ENCODE data around the gene TUT4. TPM values are rescaled to one million over a fixed set of nuclear protein-coding genes. Genes with fewer than 3 reads are reported as not detected.

Gene TUT4
- total RNA-seq, 1 experiment from 2014 or later, result 15.5 TPM

DNA sequence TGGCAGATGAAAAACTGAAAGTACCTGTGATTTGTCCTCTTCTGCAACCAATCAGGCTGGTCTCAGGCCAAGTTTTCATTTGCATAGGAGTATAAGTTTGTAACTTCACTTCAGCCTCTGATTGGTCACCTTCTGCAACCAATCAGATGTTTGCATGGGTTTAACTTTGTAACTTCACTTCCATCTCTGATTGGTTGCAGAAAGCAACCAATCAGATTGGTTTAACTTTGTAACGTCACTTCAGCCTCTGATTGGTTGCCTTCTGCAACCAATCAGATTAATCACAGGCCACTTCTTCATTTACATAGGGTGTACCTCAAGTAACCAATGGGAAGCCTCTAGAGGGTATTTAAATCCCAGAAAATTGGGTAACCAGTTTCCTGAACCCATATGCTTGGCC, 18.9 kb upstream of the TUT4 start:
- DNase-seq (ENCODE audit: low read depth), result no peak

DNA sequence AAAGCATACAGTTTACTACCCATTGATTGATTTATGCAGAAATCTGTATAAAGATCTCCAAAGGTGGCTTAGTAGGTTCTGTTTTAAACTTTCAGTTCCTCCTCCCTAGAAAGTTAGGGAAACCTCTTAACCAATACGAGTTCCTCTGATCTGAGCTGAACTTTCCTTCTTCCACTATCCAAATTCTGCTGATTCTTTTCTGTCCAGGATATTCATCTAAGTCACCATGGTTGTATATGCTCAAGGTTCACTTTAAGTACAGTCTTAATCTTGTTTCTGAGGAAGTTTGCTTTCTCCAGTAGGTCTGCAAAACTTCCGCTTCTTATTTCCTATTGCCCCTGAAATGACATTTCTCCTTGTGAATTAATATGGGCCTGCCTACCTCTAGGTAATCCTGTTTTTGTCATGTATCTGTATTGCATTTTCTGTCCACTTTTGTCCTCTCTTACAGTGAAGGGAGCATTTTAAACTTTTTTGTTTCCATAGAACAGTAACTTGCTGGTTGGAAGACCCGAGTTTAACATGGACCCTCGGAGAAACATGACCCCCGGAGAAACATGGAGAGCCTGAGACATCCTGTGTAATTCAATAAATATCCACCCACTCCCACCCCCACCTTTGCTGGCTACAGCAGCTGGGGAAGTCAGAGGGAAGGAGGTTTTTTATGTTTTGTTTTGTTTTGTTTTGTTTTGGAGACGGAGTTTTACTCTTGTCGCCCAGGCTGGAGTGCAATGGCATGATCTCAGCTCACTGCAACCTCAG, 16.7 kb upstream of the TUT4 start:
- no peak for DNase-seq (ENCODE audit: low read depth)

GRCh38 chr1:52567943-52568342, 15.1 kb upstream of the TUT4 start:
- DNase-seq (ENCODE audit: low read depth), result no peak

DNA sequence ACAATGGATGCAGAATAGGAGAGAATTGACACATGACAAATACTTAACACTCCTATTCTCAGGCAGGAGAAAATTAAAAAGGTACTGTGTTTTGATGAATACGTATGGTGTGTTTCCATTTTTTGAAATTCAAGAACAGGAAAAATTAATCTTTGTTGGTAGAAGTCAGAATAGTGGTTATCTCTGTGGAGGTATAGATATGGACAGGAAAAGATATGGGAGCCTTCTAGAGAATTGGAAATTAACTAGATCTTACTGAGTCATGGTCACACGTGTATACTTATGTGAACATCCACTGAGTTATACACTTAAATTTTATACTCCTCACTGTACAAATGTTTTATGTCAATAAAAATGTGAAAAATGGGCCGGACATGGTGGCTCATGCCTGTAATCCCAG, 9.9 kb upstream of the TUT4 start:
- no peak for DNase-seq (ENCODE audit: low read depth)

DNA sequence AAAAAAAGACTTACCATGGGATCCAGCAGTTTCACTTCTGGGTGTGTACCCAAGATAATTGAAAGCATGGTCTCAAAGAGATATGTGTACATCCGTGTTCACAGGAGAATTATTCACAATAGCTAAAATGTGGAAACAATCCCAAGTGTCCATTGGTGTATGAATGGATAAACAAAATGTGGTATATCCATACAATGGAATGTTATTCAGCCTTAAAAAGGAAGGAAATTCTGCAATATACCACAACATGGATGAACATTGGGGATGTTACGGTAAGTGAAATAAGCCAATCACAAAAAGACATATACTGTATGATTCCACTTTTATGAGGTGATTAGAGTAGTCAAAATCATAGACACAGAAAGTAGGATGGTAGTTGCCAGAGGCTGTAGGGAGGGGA, 7.0 kb upstream of the TUT4 start:
- no peak for DNase-seq (ENCODE audit: low read depth)

- no peak for DNase-seq (ENCODE audit: low read depth)
Measured at GRCh38 chr1:52558941-52559340, 6.0 kb upstream of the TUT4 start.

- no peak for DNase-seq (ENCODE audit: low read depth)
Measured at GRCh38 chr1:52556641-52557360, 3.9 kb upstream of the TUT4 start.

DNA sequence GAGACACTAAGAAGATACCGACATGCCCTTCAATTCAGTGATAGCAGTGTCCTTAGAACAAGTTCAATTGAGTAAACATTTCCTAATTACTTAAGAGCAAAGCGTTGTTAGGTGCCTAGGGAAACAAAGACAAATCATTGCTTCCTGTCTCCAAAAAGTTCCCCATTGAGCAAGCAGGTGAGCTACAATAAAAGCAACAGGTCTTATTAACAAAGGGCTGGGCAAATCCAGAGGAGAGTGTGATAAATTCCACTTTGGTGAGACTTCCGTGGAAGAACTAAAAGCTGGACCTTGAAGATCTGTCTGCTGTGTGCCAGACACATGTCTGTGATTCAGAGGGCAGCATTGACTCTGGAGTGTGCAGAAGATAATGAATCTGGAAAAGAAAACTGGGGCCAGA, 1.9 kb upstream of the TUT4 start:
- DNase-seq (ENCODE audit: low read depth), result no peak

DNA sequence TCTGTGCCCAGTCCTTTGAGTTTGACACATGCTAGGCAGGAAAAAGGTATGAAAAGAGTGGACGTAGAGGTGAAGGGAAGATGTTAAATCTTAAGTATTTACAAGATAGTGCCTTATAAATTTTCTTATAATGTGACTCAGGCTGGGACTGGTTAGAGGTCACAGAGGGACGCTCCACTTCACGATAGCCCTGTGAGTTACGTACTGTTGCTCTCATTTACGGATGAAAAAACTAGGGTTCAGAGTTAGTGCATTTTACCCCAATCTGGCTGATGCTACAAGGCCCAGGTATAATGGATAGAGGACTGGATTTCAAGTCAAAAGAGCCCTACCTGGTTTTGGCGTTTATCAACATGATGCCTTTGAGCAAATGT, 1.4 kb upstream of the TUT4 start:
- no peak for DNase-seq (ENCODE audit: low read depth)

DNA sequence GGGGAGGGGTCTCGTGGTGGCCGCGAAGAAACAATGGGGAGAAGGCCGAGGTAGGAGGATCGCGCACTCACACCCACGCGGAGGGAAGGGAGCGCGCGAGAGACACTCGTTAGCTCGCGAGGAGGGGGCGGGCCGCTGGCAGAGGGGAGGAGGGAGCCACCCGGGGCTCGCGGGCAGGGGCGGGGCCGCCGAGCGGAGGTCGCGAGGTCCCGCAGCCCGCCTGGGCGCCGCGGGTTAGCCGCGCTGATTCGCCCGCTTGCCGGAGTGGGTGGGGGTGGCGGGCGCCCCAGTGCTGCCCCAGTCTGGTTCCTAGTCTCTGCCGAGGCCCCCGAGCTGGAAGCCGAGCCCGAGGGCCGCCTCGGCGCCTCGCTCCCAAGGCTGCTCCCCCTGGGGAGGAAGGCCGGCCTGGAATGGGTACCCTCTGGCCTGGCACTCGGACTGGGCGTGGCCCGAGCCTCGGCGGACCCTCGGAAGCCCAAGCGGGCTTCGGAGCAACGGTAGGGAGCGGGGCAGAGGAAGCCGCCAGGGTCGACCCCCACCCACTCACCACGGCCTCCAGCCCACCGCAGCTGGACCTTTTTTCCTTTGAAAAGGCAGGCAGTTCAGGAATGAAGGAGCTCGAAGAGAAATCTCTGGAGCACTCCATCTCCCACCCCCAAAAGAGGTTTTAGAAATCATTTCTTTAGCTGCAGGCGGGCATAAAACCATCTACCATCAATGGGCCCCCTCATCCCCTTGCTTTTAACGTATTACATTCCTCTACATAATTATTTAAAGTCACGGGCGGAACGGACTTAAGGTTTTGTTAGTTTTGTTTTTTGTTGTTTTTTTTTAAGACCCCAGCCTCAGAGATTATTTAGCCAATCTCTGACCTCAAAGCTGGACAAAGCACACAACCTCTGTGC, 722 bp upstream of the TUT4 start:
- peak; percentile 93 for DNase-seq (ENCODE audit: low read depth)

- peak; percentile 38 for DNase-seq (ENCODE audit: low read depth)
Measured at GRCh38 chr1:52552236-52552504, 722 bp downstream of the TUT4 start.

GRCh38 chr1:52551507-52552235, 1.2 kb downstream of the TUT4 start:
- DNase-seq (ENCODE audit: low read depth), result no peak

GRCh38 chr1:52550447-52550846, 2.4 kb downstream of the TUT4 start:
- DNase-seq (ENCODE audit: low read depth), result no peak

GRCh38 chr1:52549267-52549666, 3.6 kb downstream of the TUT4 start:
- DNase-seq (ENCODE audit: low read depth), result no peak

GRCh38 chr1:52546852-52547251, 6.0 kb downstream of the TUT4 start:
- DNase-seq (ENCODE audit: low read depth), result no peak

DNA sequence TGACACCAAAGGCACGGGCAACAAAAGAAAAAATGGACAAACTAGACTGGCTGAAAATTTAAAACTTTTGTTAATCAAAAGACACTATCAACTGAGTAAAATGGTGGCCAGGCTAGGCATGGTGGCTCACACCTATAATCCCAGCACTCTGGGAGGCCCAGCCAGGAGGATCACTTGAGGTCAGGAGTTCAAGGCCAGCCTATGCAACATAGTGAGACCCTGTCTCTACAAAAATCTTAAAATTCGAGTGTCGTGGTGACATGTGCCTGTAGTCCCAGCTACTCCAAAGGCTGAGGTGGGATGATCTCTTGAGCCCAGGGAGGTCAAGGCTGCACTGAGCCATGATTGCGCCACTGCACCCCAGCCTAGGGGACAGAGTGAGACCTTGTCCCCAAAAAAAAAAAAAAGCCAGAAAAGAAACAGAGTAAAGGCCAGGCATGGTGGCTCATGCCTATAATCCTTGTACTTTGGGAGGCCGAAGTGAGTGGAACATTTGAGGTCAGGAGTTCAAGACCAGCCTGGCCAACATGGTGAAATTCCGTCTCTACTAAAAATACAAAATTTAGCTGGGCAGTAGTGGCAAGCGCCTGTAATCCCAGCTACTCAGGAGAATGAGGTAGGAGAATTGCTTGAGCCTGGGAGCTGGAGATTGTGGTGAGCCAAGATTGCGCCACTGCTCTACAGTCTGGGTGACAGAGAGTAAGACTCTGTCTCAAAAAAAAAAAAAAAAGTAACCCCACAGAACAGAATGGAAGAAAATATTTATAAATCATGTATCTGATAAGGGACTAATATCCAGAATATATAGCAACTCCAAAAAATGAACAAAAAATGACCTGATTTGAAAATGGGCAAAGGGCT, 8.0 kb downstream of the TUT4 start:
- DNase-seq (ENCODE audit: low read depth), result no peak

DNA sequence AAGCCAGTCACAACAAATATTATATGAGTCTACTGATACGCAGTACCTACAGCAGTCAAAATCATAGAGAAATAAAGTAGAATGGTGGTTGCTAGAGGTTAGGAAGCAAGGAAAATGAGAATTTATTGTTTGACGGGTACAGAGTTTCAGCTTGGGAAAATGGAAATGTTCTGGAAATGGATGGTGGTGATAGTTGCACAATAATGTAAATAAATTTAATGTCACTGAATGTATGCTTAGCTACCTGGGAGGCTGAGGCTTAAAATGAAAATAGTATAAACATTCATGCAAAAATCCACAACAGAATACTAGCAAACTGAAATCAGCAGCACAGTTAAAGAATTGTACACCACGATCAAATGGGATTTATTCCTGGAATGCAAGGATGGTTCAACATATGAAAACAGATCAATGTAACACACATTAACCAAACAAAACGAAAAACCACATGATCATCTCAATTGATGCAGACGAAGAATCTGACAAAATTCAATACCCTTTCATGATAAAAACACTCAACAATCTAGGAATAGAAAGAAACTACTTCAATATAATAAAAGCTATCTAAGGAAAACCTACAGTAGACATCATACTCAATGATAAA, 10.7 kb downstream of the TUT4 start:
- DNase-seq (ENCODE audit: low read depth), result no peak

- no peak for DNase-seq (ENCODE audit: low read depth)
Measured at GRCh38 chr1:52534928-52535764, 17.7 kb downstream of the TUT4 start.

DNA sequence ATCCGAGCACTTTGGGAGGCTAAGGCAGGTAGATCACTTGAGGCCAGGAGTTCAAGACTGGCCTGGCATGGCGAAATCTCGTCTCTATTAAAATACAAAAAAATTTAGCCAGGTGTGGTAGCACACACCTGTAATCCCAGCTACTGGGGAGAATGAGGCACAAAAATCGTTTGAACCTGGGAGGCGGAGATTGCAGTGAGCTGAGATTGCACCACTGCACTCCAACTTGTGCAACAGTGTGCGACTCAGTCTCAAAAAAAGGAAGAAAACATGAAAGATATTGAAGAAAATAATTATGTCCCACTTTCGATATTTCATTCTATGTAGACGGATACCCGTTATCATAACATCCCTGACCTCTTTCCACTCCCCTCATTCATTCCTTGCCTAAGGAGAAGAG, 19.2 kb downstream of the TUT4 start:
- DNase-seq (ENCODE audit: low read depth), result no peak
